Chondrocyte (in vitro differentiated cells): ENCODE data around the gene PTPRN2. TPM values are rescaled to one million over a fixed set of nuclear protein-coding genes. Genes with fewer than 3 reads are reported as not detected.

Source experiments
- DNase-seq: peaks from one replicate; pipeline ENCODE4 v3.0.0; 2021; ENCODE audit warnings: mixed read lengths, low spot score
- H3K27ac Mint-ChIP-seq: one replicate; pipeline ENCODE4 v1.8.0; 2021; ENCODE audit warnings: mild to moderate bottlenecking, moderate library complexity, mixed read lengths; ENCODE audit not compliant: unreplicated experiment
- H3K27me3 Mint-ChIP-seq: 2 replicates; pipeline ENCODE4 v1.8.0; 2021; ENCODE audit warnings: low read depth, mixed read lengths
- H3K36me3 Mint-ChIP-seq: 2 replicates; pipeline ENCODE4 v1.8.0; 2021; ENCODE audit warnings: low read depth, mixed read lengths
- H3K4me1 Mint-ChIP-seq: 2 replicates; pipeline ENCODE4 v1.8.0; 2021; ENCODE audit warnings: low read depth, mild to moderate bottlenecking, mixed read lengths
- H3K4me3 Mint-ChIP-seq: one replicate; pipeline ENCODE4 v1.8.0; 2021; ENCODE audit warnings: mild to moderate bottlenecking, moderate library complexity, mixed read lengths; ENCODE audit not compliant: unreplicated experiment
- H3K9me3 Mint-ChIP-seq: 2 replicates; pipeline ENCODE4 v1.8.0; 2021; ENCODE audit warnings: low read depth, mixed read lengths
- total RNA-seq: library from RNA; stranded (reverse); gene quantifications from 3 replicates; pipeline ENCODE4 v1.2.1, GENCODE V29; 2021
- TF ChIP-seq, protein P1 (sequence below): fragments of 200-600 bp; sonication (generic); IDR thresholded peaks from 2 replicates; pipeline ENCODE4 v1.5.0; 2021; ENCODE audit warnings: antibody characterized with exemption, mild to moderate bottlenecking, moderate library complexity

PTPRN2 gene
- total RNA-seq, 1 donor from 2014 or later: 0.30 TPM

GRCh38 chr7:158424011-158424410 is 163.6 kb downstream of the PTPRN2 start:
- TF ChIP-seq, protein P1, sequence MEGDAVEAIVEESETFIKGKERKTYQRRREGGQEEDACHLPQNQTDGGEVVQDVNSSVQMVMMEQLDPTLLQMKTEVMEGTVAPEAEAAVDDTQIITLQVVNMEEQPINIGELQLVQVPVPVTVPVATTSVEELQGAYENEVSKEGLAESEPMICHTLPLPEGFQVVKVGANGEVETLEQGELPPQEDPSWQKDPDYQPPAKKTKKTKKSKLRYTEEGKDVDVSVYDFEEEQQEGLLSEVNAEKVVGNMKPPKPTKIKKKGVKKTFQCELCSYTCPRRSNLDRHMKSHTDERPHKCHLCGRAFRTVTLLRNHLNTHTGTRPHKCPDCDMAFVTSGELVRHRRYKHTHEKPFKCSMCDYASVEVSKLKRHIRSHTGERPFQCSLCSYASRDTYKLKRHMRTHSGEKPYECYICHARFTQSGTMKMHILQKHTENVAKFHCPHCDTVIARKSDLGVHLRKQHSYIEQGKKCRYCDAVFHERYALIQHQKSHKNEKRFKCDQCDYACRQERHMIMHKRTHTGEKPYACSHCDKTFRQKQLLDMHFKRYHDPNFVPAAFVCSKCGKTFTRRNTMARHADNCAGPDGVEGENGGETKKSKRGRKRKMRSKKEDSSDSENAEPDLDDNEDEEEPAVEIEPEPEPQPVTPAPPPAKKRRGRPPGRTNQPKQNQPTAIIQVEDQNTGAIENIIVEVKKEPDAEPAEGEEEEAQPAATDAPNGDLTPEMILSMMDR: no peak
- H3K36me3 Mint-ChIP-seq: no peaks in the 10 kb centered on the region
- H3K27me3 Mint-ChIP-seq: no peaks in the 10 kb centered on the region
- no peak overlapping the region for H3K27ac Mint-ChIP-seq
- no peaks in the 10 kb centered on the region for H3K4me1 Mint-ChIP-seq
- H3K9me3 Mint-ChIP-seq: no peaks in the 10 kb centered on the region
- no peak overlapping the region for H3K4me3 Mint-ChIP-seq
- DNase-seq: peak; percentile 55

DNA sequence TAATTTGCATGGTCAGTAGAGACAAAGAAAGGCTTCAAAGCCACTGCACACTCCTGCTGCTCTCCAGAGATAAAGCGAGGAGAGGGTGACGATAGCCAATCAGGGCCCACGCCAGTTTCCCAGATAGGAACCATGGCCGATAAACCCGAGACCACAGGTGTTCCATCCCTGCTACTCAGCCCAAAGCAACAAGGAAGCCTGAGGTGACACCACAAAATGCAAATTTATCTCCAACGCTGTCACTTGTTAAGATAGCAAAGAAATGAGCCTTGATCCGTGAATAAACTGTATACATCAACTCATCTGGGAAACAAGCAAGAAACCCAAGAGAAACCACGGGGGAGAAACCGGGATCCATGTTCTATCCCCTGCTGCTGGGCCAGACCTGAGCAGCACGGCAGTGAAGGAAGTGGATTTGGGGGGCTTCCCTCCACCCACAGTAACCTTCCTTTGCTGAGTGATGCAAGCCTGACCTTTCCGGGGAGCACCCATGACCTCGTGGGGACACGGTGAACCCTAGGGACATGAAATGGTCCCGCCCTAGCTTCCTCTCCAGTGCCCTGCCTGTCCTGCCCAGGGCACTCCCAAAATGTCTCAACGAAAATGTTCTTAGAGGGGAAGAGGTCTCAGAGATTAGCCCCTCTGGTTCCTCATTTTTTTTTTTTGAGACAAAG is 164.6 kb downstream of the PTPRN2 start:
- Mint-ChIP-seq H3K27me3 (no peaks in the 10 kb centered on the region), H3K4me1 (no peaks in the 10 kb centered on the region), H3K27ac (no peak overlapping the region), H3K36me3 (no peaks in the 10 kb centered on the region), H3K9me3 (peaks cover 4% of the 10 kb centered on the region), H3K4me3 (no peak overlapping the region)
- peak; percentile 35 for DNase-seq
- TF ChIP-seq, protein P1: no peak

DNA sequence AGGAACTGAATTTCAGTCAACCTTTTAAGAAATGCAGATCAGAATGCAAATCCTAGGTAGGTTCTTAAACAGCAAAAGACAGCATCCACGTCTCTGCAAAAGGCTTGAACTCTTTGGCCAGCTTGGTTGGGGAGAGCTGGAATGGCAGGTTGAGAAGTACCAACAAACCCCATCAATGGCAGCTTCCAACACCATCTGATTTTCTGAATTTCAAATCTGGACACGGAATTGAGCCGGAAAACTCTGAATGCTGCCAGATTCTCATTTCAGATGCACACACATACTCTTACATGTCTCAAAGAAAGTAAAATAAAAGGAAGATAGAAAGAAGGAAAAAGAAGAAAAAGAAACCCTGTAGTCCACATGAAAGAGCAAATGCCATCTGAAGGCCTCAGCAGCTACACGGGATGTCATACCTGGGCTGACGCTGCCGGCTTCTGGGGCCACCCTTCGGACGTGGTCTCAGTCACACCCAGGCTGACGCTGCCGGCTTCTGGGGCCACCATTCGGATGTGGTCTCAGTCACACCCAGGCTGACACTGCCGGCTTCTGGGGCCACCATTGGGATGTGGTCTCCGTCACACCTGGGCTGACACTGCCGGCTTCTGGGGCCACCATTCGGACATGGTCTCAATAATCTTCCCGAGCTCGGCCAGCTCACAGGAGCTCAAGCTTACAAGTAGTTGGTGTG is 165.3 kb downstream of the PTPRN2 start:
- Mint-ChIP-seq H3K36me3 (no peaks in the 10 kb centered on the region), H3K4me3 (no peak overlapping the region), H3K4me1 (no peaks in the 10 kb centered on the region), H3K9me3 (peaks cover 7% of the 10 kb centered on the region), H3K27ac (no peak overlapping the region), H3K27me3 (no peaks in the 10 kb centered on the region)
- TF ChIP-seq, protein P1: no peak
- DNase-seq: peak; percentile 75

- Mint-ChIP-seq H3K36me3 (no peaks in the 10 kb centered on the region), H3K9me3 (peaks cover 7% of the 10 kb centered on the region), H3K4me1 (no peaks in the 10 kb centered on the region), H3K27me3 (no peaks in the 10 kb centered on the region), H3K4me3 (no peak overlapping the region), H3K27ac (no peak overlapping the region)
- DNase-seq: no peak
- TF ChIP-seq, protein P1: no peak
These were observed 166.3 kb downstream of the PTPRN2 start for GRCh38 chr7:158421361-158421760.

DNA sequence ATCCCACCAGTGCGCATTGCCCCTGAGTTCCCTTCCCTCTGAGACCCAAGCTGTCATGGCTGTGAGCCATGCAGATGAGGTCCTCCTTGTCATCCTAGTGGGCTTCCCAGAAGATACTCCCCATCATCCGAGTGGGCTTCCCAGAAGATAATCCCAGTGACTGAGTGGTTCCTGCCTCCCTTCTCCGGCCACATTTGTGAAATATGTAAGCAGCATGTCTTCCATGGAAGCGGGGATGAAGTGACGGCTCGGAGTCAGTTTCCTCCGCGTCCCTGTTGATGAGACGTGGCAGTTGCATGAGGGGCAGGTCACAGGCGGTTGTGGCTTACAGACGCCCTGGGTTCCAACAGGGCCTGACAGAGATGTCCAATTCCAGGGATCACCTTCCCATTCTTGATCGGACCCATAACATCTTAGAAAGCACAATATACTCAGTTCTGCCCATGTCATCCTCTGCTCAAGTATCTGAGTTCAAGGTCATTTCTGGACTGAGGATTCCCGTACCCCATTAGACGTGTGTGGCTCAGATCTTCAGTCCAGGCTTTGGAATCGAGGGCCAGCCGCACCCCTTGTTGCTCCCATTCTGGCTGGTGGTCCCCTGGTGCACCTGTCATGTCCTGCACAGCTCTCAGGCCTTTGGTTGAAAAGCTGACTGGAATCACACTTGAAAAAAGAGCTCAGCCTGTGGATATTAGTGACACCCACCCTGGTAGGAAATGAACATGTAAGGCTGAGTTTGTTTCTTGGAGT is 166.9 kb downstream of the PTPRN2 start:
- TF ChIP-seq, protein P1: no peak
- no peaks in the 10 kb centered on the region for H3K4me1 Mint-ChIP-seq
- H3K27ac Mint-ChIP-seq: no peak overlapping the region
- H3K36me3 Mint-ChIP-seq: no peaks in the 10 kb centered on the region
- H3K27me3 Mint-ChIP-seq: no peaks in the 10 kb centered on the region
- H3K9me3 Mint-ChIP-seq: peaks cover 7% of the 10 kb centered on the region
- H3K4me3 Mint-ChIP-seq: no peak overlapping the region
- peak; percentile 68 for DNase-seq
